Tibial artery (tissue), 4 donors: ENCODE data around the gene PCP4L1.

Experiments
- DNase-seq, 2 donors: peaks; one replicate each; pipeline ENCODE4 v3.0.0-alpha.2; 2019
- H3K27ac ChIP-seq, 2 donors: fragments of 200-600 bp; sonication (generic) in 1 of 2; 1 replicate in 1 of 2; 2 replicates in 1 of 2; pipeline ENCODE4 v1.5.1; 2018 to 2019; ENCODE audit warnings: mild to moderate bottlenecking in 1 of 2
- H3K27me3 ChIP-seq, 2 donors: fragments of 200-600 bp; sonication (generic) in 1 of 2; one replicate each; pipeline versions ENCODE4 v1.5.1 to v1.6.0; 2016 to 2019
- H3K36me3 ChIP-seq, 3 donors: fragments of 200-600 bp; sonication (generic) in 2 of 3; one replicate each; pipeline ENCODE4 v1.5.1; 2016 to 2019; ENCODE audit warnings: mild to moderate bottlenecking in 2 of 3
- H3K4me1 ChIP-seq, 4 donors: fragments of 200-600 bp; sonication (generic) in 2 of 4; 1 replicate in 3 of 4; 2 replicates in 1 of 4; pipeline ENCODE4 v1.5.1; 2016 to 2019
- H3K4me3 ChIP-seq, 2 donors: fragments of 200-600 bp; sonication (generic) in 1 of 2; 1 replicate in 1 of 2; 2 replicates in 1 of 2; pipeline ENCODE4 v1.5.1; 2018 to 2019; ENCODE audit warnings: mild to moderate bottlenecking in 2 of 2
- H3K9me3 ChIP-seq, 3 donors: fragments of 200-600 bp; sonication (generic) in 1 of 3; one replicate each; pipeline ENCODE4 v1.5.1; 2016 to 2019
- intact Hi-C: fragments of 100-400 bp; cut with DNase I; formaldehyde crosslinking; loops from one replicate; pipeline ENCODE4 v1.15.0; 2023; ENCODE audit warnings: low total_unique reads
- TF ChIP-seq, protein P1 (sequence below), 2 experiments: fragments of 200-600 bp in 1 of 2; fragments of 450-650 bp in 1 of 2; IDR thresholded peaks; one replicate each; pipeline ENCODE4 v1.5.1; 2017 to 2019; ENCODE audit warnings: antibody characterized with exemption in 2 of 2, mild to moderate bottlenecking in 1 of 2, moderate library complexity in 1 of 2

PCP4L1 gene

GRCh38 chr1:161217831-161218230, 40.7 kb upstream of the PCP4L1 start:
- Histone ChIP-seq H3K27me3 (no peaks in the 10 kb centered on the region), H3K9me3 (no peaks in the 10 kb centered on the region), H3K27ac (peak overlapping the region; percentile 65 to 73), H3K4me1 (no peaks in the 10 kb centered on the region), H3K4me3 (peak overlapping the region in 1 of 2 donors; percentile 11), H3K36me3 (peaks cover 20 to 25% (median 21%) of the 10 kb centered on the region in 3 donors)
- DNase-seq: peak in 1 of 2 donors; percentile 17
- TF ChIP-seq, protein P1, sequence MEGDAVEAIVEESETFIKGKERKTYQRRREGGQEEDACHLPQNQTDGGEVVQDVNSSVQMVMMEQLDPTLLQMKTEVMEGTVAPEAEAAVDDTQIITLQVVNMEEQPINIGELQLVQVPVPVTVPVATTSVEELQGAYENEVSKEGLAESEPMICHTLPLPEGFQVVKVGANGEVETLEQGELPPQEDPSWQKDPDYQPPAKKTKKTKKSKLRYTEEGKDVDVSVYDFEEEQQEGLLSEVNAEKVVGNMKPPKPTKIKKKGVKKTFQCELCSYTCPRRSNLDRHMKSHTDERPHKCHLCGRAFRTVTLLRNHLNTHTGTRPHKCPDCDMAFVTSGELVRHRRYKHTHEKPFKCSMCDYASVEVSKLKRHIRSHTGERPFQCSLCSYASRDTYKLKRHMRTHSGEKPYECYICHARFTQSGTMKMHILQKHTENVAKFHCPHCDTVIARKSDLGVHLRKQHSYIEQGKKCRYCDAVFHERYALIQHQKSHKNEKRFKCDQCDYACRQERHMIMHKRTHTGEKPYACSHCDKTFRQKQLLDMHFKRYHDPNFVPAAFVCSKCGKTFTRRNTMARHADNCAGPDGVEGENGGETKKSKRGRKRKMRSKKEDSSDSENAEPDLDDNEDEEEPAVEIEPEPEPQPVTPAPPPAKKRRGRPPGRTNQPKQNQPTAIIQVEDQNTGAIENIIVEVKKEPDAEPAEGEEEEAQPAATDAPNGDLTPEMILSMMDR (IDR thresholded peaks at IDR 0.05): no peak
- intact Hi-C loops: no loop called here

DNA sequence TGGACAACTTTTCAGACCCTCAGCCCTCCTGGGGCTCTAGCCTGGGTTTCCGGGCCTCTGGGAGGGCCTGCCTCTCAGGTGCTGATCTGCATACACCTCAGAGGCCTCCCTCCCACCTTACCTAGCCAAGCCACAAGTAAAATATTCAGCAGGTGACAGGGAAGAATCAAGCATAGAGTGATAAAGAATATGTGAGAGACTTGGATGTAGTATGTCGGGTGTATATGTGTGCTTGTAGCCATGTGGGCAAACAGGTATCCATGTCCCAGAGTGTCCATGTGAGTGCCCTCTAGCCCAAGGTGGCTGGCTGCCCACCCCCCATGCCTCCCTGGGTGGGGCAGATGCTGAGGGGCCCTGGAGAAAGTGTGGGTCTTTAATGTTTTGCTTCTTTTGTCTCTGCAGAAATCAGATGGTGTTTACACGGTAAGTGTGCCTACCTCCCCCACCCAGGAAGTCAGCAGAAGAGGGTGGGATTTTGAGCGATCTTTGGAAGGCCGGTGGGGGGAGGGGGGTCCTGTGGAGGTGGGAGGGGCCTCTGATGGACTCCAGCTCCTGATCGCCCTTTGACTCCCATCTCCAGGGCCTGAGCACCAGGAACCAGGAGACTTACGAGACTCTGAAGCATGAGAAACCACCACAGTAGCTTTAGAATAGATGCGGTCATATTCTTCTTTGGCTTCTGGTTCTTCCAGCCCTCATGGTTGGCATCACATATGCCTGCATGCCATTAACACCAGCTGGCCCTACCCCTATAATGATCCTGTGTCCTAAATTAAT, 40.1 kb upstream of the PCP4L1 start:
- TF ChIP-seq, protein P1 (IDR thresholded peaks at IDR 0.05): no peak
- Histone ChIP-seq H3K36me3 (peaks cover 14 to 18% (median 14%) of the 10 kb centered on the region in 3 donors), H3K4me1 (no peaks in the 10 kb centered on the region), H3K27me3 (no peaks in the 10 kb centered on the region), H3K27ac (no peak overlapping the region), H3K4me3 (no peak overlapping the region), H3K9me3 (no peaks in the 10 kb centered on the region)
- intact Hi-C loops: no loop called here
- DNase-seq: no peak

DNA sequence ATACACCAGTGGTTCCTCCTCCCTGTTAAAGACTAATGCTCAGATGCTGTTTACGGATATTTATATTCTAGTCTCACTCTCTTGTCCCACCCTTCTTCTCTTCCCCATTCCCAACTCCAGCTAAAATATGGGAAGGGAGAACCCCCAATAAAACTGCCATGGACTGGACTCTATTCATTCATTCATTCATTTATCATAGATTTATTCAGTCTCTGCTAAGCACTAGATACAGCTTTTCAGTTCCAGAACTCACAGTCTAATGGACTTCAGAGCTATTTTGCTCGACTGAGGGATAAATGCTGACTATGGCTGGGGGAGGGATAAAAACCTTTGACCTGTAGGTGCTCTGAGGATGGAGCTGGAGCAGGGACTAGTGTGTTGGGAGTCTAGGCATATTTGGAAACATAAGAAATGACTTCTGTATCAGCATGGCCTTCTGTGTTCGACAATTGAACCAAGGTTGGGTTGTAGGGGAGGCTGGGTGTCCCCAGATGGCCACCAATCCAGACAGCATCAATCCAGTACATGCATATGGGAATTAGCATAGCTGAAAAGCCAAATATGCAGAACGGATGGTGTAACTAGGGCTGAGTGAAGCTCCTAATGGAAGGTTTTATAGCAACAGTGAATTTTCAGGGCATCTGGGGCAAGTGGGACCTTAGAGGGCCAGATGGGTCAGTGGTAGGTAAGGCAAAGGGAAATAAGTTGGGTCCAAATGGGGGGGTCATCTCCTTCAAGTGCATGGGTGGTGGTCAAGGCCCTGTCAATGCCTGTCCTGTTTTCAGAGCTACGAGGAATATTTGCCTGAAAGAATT, 39.3 kb upstream of the PCP4L1 start:
- DNase-seq: no peak
- TF ChIP-seq, protein P1 (IDR thresholded peaks at IDR 0.05): no peak
- H3K9me3 ChIP-seq: no peaks in the 10 kb centered on the region
- intact Hi-C loops: no loop called here
- H3K27me3 ChIP-seq: no peaks in the 10 kb centered on the region
- H3K36me3 ChIP-seq: peaks cover 6 to 10% (median 6%) of the 10 kb centered on the region in 3 donors
- no peaks in the 10 kb centered on the region for H3K4me1 ChIP-seq
- no peak overlapping the region for H3K27ac ChIP-seq
- H3K4me3 ChIP-seq: no peak overlapping the region

DNA sequence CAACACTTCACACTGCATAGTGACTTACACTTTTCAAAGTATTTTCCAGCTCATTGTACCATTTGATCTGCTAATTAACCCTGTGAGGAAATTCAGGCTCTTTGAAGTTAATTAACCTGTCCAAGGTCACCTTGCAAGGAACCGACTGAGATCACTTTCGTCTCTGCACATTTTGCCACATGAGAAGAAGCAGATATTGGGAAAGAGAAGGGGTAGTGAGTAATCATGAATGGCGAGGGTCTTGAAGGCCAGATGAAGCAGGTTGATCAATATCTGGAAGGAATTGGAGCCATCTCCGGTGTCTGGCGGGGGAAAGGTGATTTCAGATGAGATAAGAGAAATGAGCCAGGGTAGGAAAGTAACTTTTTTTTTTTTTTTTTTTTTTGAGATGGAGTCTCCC, 38.5 kb upstream of the PCP4L1 start:
- no peaks in the 10 kb centered on the region for H3K27me3 ChIP-seq

DNA sequence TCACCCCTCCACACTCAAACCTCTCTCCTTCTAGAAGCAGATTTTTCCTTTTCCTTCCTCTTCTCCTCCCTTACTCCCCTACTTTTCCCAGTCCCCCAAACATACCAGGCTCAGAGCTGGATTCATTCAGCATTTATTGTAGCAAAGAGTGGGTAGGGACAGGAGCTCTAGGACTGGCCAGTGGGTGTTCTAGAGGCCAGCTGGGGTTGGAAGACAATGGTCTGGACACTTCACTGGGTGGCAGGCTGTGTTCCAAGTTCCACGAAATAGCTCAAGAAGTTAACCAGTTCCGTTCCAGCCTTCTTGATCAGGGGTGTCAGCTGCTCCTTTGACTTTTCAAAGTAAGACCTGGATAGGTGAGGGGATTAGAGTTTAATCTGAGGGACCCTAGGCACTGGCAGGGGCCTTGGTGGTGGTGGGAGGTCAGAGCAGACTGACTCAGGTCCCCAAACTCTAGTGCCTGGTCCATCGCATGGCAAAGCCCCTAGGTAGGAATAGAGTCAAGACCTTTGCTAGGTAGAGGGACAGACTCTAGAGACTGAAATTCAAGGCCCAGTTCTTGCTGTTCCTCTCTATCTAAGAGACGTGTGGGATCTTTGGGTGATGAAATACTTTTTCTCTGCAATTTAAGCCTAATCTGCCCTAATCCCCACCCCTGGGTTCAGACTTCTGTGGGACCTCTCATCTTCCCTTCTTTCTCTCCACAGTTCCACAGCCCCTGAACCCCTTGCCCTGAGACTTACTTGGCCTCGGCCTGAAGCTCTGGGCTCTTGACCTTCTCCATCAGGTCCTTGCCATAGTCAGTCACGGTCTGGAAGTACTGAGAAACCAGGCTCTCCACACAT, 36.1 kb upstream of the PCP4L1 start:
- TF ChIP-seq, protein P1 (IDR thresholded peaks at IDR 0.05): no peak
- Histone ChIP-seq H3K27me3 (no peaks in the 10 kb centered on the region), H3K36me3 (no peaks in the 10 kb centered on the region), H3K27ac (no peak overlapping the region), H3K4me1 (peaks cover 0 to 19% (median 11%) of the 10 kb centered on the region in 4 donors), H3K9me3 (no peaks in the 10 kb centered on the region), H3K4me3 (no peak overlapping the region)
- DNase-seq: no peak
- intact Hi-C loops: no loop called here

More for the DNA sequence above, 38.5 kb upstream of the PCP4L1 start:
- H3K4me3 ChIP-seq: no peak overlapping the region
- no peak for DNase-seq
- H3K4me1 ChIP-seq: peaks cover 0 to under 1% (median 0%) of the 10 kb centered on the region in 4 donors
- H3K36me3 ChIP-seq: peaks cover 0 to 3% (median 0%) of the 10 kb centered on the region in 3 donors
- no peaks in the 10 kb centered on the region for H3K9me3 ChIP-seq
- TF ChIP-seq, protein P1 (IDR thresholded peaks at IDR 0.05): no peak
- no peak overlapping the region for H3K27ac ChIP-seq
- intact Hi-C loops: no loop called here
